Chondrocyte (in vitro differentiated cells): ENCODE results near the gene CYP24A1. TPM values are rescaled to one million over a fixed set of nuclear protein-coding genes. Genes with fewer than 3 reads are reported as not detected.

Experiments used
- DNase-seq: peaks from one replicate; pipeline ENCODE4 v3.0.0; 2021; ENCODE audit warnings: mixed read lengths, low spot score
- H3K27ac Mint-ChIP-seq: one replicate; pipeline ENCODE4 v1.8.0; 2021; ENCODE audit warnings: mild to moderate bottlenecking, moderate library complexity, mixed read lengths; ENCODE audit not compliant: unreplicated experiment
- H3K27me3 Mint-ChIP-seq: 2 replicates; pipeline ENCODE4 v1.8.0; 2021; ENCODE audit warnings: low read depth, mixed read lengths
- H3K36me3 Mint-ChIP-seq: 2 replicates; pipeline ENCODE4 v1.8.0; 2021; ENCODE audit warnings: low read depth, mixed read lengths
- H3K4me1 Mint-ChIP-seq: 2 replicates; pipeline ENCODE4 v1.8.0; 2021; ENCODE audit warnings: low read depth, mild to moderate bottlenecking, mixed read lengths
- H3K4me3 Mint-ChIP-seq: one replicate; pipeline ENCODE4 v1.8.0; 2021; ENCODE audit warnings: mild to moderate bottlenecking, moderate library complexity, mixed read lengths; ENCODE audit not compliant: unreplicated experiment
- H3K9me3 Mint-ChIP-seq: 2 replicates; pipeline ENCODE4 v1.8.0; 2021; ENCODE audit warnings: low read depth, mixed read lengths
- total RNA-seq: library from RNA; stranded (reverse); gene quantifications from 3 replicates; pipeline ENCODE4 v1.2.1, GENCODE V29; 2021
- TF ChIP-seq, protein P1 (sequence below): fragments of 200-600 bp; sonication (generic); IDR thresholded peaks from 2 replicates; pipeline ENCODE4 v1.5.0; 2021; ENCODE audit warnings: antibody characterized with exemption, mild to moderate bottlenecking, moderate library complexity

Gene CYP24A1
- total RNA-seq, 1 donor from 2014 or later, result not detected

GRCh38 chr20:54151511-54152226 lies 22.1 kb downstream of the CYP24A1 start:
- Mint-ChIP-seq H3K4me3 (no peak overlapping the region), H3K4me1 (no peaks in the 10 kb centered on the region), H3K27ac (no peak overlapping the region), H3K36me3 (no peaks in the 10 kb centered on the region), H3K9me3 (no peaks in the 10 kb centered on the region), H3K27me3 (peaks cover 5% of the 10 kb centered on the region)
- TF ChIP-seq, protein P1, sequence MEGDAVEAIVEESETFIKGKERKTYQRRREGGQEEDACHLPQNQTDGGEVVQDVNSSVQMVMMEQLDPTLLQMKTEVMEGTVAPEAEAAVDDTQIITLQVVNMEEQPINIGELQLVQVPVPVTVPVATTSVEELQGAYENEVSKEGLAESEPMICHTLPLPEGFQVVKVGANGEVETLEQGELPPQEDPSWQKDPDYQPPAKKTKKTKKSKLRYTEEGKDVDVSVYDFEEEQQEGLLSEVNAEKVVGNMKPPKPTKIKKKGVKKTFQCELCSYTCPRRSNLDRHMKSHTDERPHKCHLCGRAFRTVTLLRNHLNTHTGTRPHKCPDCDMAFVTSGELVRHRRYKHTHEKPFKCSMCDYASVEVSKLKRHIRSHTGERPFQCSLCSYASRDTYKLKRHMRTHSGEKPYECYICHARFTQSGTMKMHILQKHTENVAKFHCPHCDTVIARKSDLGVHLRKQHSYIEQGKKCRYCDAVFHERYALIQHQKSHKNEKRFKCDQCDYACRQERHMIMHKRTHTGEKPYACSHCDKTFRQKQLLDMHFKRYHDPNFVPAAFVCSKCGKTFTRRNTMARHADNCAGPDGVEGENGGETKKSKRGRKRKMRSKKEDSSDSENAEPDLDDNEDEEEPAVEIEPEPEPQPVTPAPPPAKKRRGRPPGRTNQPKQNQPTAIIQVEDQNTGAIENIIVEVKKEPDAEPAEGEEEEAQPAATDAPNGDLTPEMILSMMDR, result no peak
- DNase-seq, result no peak

GRCh38 chr20:54151075-54151439 lies 22.7 kb downstream of the CYP24A1 start:
- Mint-ChIP-seq H3K4me1 (no peaks in the 10 kb centered on the region), H3K27ac (no peak overlapping the region), H3K36me3 (no peaks in the 10 kb centered on the region), H3K4me3 (no peak overlapping the region), H3K27me3 (peaks cover under 1% of the 10 kb centered on the region), H3K9me3 (no peaks in the 10 kb centered on the region)
- TF ChIP-seq, protein P1, result no peak
- no peak for DNase-seq

- Mint-ChIP-seq H3K4me3 (no peak overlapping the region), H3K27ac (no peak overlapping the region), H3K36me3 (no peaks in the 10 kb centered on the region), H3K27me3 (no peaks in the 10 kb centered on the region), H3K9me3 (no peaks in the 10 kb centered on the region), H3K4me1 (no peaks in the 10 kb centered on the region)
- no peak for DNase-seq
- TF ChIP-seq, protein P1, result no peak
Observed at GRCh38 chr20:54149765-54150264, 24.0 kb downstream of the CYP24A1 start.

GRCh38 chr20:54148947-54149764 lies 24.6 kb downstream of the CYP24A1 start:
- no peak for DNase-seq
- TF ChIP-seq, protein P1, result no peak
- H3K9me3 Mint-ChIP-seq, result no peaks in the 10 kb centered on the region
- no peak overlapping the region for H3K27ac Mint-ChIP-seq
- no peaks in the 10 kb centered on the region for H3K27me3 Mint-ChIP-seq
- H3K4me1 Mint-ChIP-seq, result no peaks in the 10 kb centered on the region
- no peaks in the 10 kb centered on the region for H3K36me3 Mint-ChIP-seq
- H3K4me3 Mint-ChIP-seq, result no peak overlapping the region

- Mint-ChIP-seq H3K27ac (no peak overlapping the region), H3K27me3 (no peaks in the 10 kb centered on the region), H3K4me3 (no peak overlapping the region), H3K36me3 (no peaks in the 10 kb centered on the region), H3K4me1 (no peaks in the 10 kb centered on the region), H3K9me3 (no peaks in the 10 kb centered on the region)
- TF ChIP-seq, protein P1, result no peak
- DNase-seq, result no peak
Observed at GRCh38 chr20:54146672-54147071, 27.1 kb downstream of the CYP24A1 start.
